Neural cell (in vitro differentiated cells): ENCODE results near the gene DPH1. TPM values are rescaled to one million over a fixed set of nuclear protein-coding genes. Genes with fewer than 3 reads are reported as not detected.

Source experiments
- H2AFZ ChIP-seq: fragments of 200-600, 300-800 bp; sonication (generic), shearing (Covaris generic); 2 replicates; pipeline ENCODE4 v1.6.0; 2014; ENCODE audit warnings: low read depth, mild to moderate bottlenecking, antibody characterized with exemption, low read length, moderate library complexity
- H3F3A ChIP-seq: fragments of 200-600 bp; shearing (Covaris generic); 2 replicates; pipeline ENCODE4 v1.6.1; 2016; ENCODE audit warnings: mild to moderate bottlenecking, moderate library complexity, mixed read lengths, antibody characterized with exemption, low read length; ENCODE audit not compliant: insufficient read depth, poor library complexity, severe bottlenecking
- H3K27ac ChIP-seq: fragments of 200-600, 300-800 bp; sonication (generic), shearing (Covaris generic); 2 replicates; pipeline ENCODE4 v1.5.1; 2014; ENCODE audit warnings: mild to moderate bottlenecking, low read length, moderate library complexity
- H3K27me3 ChIP-seq: fragments of 300-800, 200-600 bp; sonication (generic), shearing (Covaris generic); 2 replicates; pipeline ENCODE4 v1.6.0; 2014; ENCODE audit warnings: mild to moderate bottlenecking, low read depth, low read length, moderate library complexity; ENCODE audit not compliant: insufficient read depth
- H3K36me3 ChIP-seq: fragments of 300-800, 200-600 bp; sonication (generic), shearing (Covaris generic); 2 replicates; pipeline ENCODE4 v1.5.1; 2014; ENCODE audit warnings: mild to moderate bottlenecking, antibody characterized with exemption, low read length, moderate library complexity; ENCODE audit not compliant: insufficient read depth
- H3K4me2 ChIP-seq: fragments of 300-800, 200-600 bp; sonication (generic), shearing (Covaris generic); 2 replicates; pipeline ENCODE4 v1.6.0; 2014; ENCODE audit warnings: mild to moderate bottlenecking, low read length
- H3K4me3 ChIP-seq: fragments of 300-800, 200-600 bp; sonication (generic), shearing (Covaris generic); 2 replicates; pipeline ENCODE4 v1.5.1; 2014; ENCODE audit warnings: mild to moderate bottlenecking, low read length, moderate library complexity
- H3K79me2 ChIP-seq: fragments of 200-600 bp; shearing (Covaris generic); replicated peaks from 2 replicates; pipeline ENCODE4 v1.6.0; 2014; ENCODE audit warnings: mild to moderate bottlenecking, low read length, moderate library complexity; ENCODE audit not compliant: insufficient read depth
- H3K9ac ChIP-seq: fragments of 300-800, 200-600 bp; sonication (generic), shearing (Covaris generic); 2 replicates; pipeline ENCODE4 v1.6.1; 2016; ENCODE audit warnings: mild to moderate bottlenecking, low read length, mixed read lengths
- H3K9me2 ChIP-seq: fragments of 200-600 bp; shearing (Covaris generic); 2 replicates; pipeline ENCODE4 v1.6.1; 2016; ENCODE audit warnings: mild to moderate bottlenecking, low read length, mixed read lengths; ENCODE audit not compliant: insufficient read depth
- H3K9me3 ChIP-seq: fragments of 200-600, 300-800 bp; sonication (generic), shearing (Covaris generic); 2 replicates; pipeline ENCODE4 v1.6.1; 2016; ENCODE audit warnings: mild to moderate bottlenecking, mixed run types, low read length, moderate library complexity, mixed read lengths
- H4K20me1 ChIP-seq: fragments of 200-600 bp; shearing (Covaris generic); 2 replicates; pipeline ENCODE4 v1.6.1; 2016; ENCODE audit warnings: mild to moderate bottlenecking, mixed run types; ENCODE audit not compliant: insufficient read depth
- EP300 ChIP-seq: fragments of 450-650 bp; conservative IDR thresholded peaks from 2 replicates; pipeline ENCODE4 v1.6.1; 2014; ENCODE audit warnings: antibody characterized with exemption, mild to moderate bottlenecking, moderate library complexity; ENCODE audit not compliant: poor library complexity, severe bottlenecking
- EZH2 ChIP-seq: fragments of 200-600, 300-800 bp; shearing (Covaris generic), sonication (generic); IDR thresholded peaks from 2 replicates; pipeline ENCODE4 v1.6.1; 2014; ENCODE audit warnings: antibody characterized with exemption, low read length, borderline replicate concordance, mild to moderate bottlenecking; ENCODE audit not compliant: insufficient read depth, poor library complexity, severe bottlenecking
- MXI1 ChIP-seq: fragments of 450-650 bp; conservative IDR thresholded peaks from 2 replicates; pipeline ENCODE4 v1.6.1; 2014; ENCODE audit warnings: antibody characterized with exemption, mild to moderate bottlenecking; ENCODE audit not compliant: poor library complexity, severe bottlenecking
- POLR2AphosphoS5 ChIP-seq: IDR thresholded peaks from 2 replicates; pipeline ENCODE4 v1.6.1; 2012
- RAD21 ChIP-seq: fragments of 450-650 bp; conservative IDR thresholded peaks from 2 replicates; pipeline ENCODE4 v1.6.1; 2014; ENCODE audit warnings: antibody characterized with exemption, mild to moderate bottlenecking, moderate library complexity
- SMC3 ChIP-seq: fragments of 450-650 bp; conservative IDR thresholded peaks from 2 replicates; pipeline ENCODE4 v1.6.1; 2014; ENCODE audit warnings: antibody characterized with exemption, mild to moderate bottlenecking, moderate library complexity; ENCODE audit not compliant: poor library complexity
- TAF1 ChIP-seq: IDR thresholded peaks from 2 replicates; pipeline ENCODE4 v1.6.1; 2012; ENCODE audit warnings: low read depth
- polyA plus RNA-seq: library from polyadenylated mRNA; depleted of rRNA; stranded (reverse); fragments of >200 nt; gene quantifications from 2 replicates; pipeline ENCODE4 v1.2.3, GENCODE V29; 2014
- TF ChIP-seq, protein P1 (sequence below): IDR thresholded peaks from 2 replicates; pipeline ENCODE4 v1.6.1; 2012; ENCODE audit warnings: borderline replicate concordance
- TF ChIP-seq, protein P2 (sequence below): fragments of 450-650 bp; IDR thresholded peaks from 2 replicates; pipeline ENCODE4 v1.5.1; 2014; ENCODE audit warnings: antibody characterized with exemption, mild to moderate bottlenecking, moderate library complexity; ENCODE audit not compliant: poor library complexity, severe bottlenecking

The DPH1 gene
- polyA plus RNA-seq, 1 donor from 2014 or later, result 44.8 TPM

DNA sequence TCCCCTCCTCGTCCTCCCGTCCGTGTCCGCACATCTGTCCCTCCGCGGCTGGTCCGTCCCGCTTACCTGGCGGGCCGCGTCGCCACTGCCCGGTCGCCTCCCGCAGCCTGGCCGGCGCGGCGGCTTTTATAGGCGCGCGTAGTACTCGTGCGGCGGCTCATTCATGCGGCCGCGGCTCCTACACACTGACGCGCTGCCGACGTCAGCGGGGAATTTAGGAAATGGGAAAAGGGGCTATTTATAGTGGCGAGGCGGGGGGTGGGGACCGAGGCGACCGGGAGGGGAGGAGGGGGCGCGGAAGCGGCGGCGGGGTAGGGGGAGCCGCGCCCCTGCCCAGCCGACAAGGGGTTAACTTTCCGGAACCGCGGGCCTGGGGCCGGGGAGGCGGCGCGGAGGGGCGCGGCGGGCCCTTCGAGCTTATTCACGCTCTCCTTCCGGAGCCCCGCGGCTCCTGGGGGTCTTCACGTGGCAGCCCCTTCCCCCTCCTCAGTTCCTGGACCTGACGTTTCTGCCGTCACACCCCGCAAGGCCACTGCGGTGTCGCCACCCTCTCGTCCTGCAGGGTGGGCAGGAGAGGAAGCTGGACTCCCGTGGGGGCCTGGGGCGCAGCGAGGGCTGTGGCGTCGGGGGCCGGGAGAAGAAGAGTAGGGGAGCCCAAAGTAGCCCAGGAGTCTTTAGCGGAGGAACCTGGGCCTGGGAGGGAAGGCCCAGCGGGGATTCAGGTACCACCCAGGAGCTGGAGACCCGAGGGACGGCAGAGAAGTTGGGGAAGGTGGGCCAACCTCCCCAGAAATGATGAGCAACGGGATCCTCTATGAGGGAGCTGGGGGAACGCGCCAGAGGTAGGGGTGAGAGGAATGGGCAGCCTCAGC is 21.3 kb downstream of the DPH1 start:
- Histone ChIP-seq H3K9me2 (no peaks in the 10 kb centered on the region), H3K79me2 (peaks cover 3% of the 10 kb centered on the region), H3F3A (no peaks in the 10 kb centered on the region), H3K9ac (peak overlapping the region; percentile 67), H3K4me3 (peak overlapping the region; percentile 68), H3K4me2 (no peak overlapping the region), H3K9me3 (no peaks in the 10 kb centered on the region), H3K27ac (no peak overlapping the region), H2AFZ (no peak overlapping the region), H3K36me3 (no peaks in the 10 kb centered on the region), H4K20me1 (no peaks in the 10 kb centered on the region), H3K27me3 (peaks cover 42% of the 10 kb centered on the region)
- TF ChIP-seq, protein P1, sequence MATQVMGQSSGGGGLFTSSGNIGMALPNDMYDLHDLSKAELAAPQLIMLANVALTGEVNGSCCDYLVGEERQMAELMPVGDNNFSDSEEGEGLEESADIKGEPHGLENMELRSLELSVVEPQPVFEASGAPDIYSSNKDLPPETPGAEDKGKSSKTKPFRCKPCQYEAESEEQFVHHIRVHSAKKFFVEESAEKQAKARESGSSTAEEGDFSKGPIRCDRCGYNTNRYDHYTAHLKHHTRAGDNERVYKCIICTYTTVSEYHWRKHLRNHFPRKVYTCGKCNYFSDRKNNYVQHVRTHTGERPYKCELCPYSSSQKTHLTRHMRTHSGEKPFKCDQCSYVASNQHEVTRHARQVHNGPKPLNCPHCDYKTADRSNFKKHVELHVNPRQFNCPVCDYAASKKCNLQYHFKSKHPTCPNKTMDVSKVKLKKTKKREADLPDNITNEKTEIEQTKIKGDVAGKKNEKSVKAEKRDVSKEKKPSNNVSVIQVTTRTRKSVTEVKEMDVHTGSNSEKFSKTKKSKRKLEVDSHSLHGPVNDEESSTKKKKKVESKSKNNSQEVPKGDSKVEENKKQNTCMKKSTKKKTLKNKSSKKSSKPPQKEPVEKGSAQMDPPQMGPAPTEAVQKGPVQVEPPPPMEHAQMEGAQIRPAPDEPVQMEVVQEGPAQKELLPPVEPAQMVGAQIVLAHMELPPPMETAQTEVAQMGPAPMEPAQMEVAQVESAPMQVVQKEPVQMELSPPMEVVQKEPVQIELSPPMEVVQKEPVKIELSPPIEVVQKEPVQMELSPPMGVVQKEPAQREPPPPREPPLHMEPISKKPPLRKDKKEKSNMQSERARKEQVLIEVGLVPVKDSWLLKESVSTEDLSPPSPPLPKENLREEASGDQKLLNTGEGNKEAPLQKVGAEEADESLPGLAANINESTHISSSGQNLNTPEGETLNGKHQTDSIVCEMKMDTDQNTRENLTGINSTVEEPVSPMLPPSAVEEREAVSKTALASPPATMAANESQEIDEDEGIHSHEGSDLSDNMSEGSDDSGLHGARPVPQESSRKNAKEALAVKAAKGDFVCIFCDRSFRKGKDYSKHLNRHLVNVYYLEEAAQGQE, result no peak
- TF ChIP-seq POLR2AphosphoS5 (no peak), EP300 (no peak), SMC3 (no peak), RAD21 (no peak), EZH2 (no peak), MXI1 (no peak), TAF1 (no peak)
- TF ChIP-seq, protein P2, sequence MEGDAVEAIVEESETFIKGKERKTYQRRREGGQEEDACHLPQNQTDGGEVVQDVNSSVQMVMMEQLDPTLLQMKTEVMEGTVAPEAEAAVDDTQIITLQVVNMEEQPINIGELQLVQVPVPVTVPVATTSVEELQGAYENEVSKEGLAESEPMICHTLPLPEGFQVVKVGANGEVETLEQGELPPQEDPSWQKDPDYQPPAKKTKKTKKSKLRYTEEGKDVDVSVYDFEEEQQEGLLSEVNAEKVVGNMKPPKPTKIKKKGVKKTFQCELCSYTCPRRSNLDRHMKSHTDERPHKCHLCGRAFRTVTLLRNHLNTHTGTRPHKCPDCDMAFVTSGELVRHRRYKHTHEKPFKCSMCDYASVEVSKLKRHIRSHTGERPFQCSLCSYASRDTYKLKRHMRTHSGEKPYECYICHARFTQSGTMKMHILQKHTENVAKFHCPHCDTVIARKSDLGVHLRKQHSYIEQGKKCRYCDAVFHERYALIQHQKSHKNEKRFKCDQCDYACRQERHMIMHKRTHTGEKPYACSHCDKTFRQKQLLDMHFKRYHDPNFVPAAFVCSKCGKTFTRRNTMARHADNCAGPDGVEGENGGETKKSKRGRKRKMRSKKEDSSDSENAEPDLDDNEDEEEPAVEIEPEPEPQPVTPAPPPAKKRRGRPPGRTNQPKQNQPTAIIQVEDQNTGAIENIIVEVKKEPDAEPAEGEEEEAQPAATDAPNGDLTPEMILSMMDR, result no peak

DNA sequence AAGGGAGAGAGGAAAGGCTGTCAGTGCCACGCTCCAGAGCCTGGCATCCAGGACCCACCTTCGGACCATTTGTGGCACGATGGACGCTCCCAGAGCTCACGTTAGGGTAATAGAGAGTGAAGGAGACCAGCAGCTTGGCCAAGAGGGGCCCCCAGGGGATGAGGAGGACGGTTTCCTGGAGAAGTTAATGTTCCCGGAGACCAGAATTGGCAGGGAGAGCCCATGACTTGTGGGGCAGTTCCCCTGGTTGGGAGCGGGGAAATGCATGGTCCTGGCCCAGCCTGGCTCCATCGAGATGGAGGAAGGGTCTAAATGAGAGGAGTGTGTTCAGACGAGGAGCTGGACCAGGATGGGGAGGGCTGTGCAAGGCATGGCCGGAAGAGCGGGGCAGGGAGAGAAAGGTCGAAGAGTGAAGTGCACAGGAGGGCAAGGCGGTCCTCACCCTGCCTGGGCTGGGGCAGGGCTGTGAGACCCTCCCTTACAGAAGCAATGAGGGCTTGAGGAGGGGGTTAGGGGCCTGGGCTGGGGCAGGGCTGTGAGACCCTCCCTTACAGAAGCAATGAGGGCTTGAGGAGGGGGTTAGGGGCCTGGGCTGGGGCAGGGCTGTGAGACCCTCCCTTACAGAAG is 22.1 kb downstream of the DPH1 start:
- H3K27me3 ChIP-seq, result peaks cover 48% of the 10 kb centered on the region
- H3K4me3 ChIP-seq, result no peak overlapping the region
- no peaks in the 10 kb centered on the region for H4K20me1 ChIP-seq
- H3F3A ChIP-seq, result no peaks in the 10 kb centered on the region
- no peaks in the 10 kb centered on the region for H3K9me3 ChIP-seq
- TF ChIP-seq, protein P2, result no peak
- no peak for TF ChIP-seq EP300
- TF ChIP-seq, protein P1, result no peak
- TF ChIP-seq POLR2AphosphoS5, result no peak
- no peak for TF ChIP-seq EZH2
- no peak for TF ChIP-seq SMC3
- no peak for TF ChIP-seq RAD21
- TF ChIP-seq MXI1, result no peak
- no peak for TF ChIP-seq TAF1
- no peak overlapping the region for H2AFZ ChIP-seq
- no peak overlapping the region for H3K27ac ChIP-seq
- H3K9ac ChIP-seq, result peak overlapping the region; percentile 67
- H3K9me2 ChIP-seq, result no peaks in the 10 kb centered on the region
- peaks cover 3% of the 10 kb centered on the region for H3K79me2 ChIP-seq
- H3K4me2 ChIP-seq, result no peak overlapping the region
- H3K36me3 ChIP-seq, result no peaks in the 10 kb centered on the region
